A549 (cell line): ENCODE data around the gene FGGY. TPM values are rescaled to one million over a fixed set of nuclear protein-coding genes. Genes with fewer than 3 reads are reported as not detected.

Experiments used
- ATAC-seq, 2 experiments: fragments of 200-7000 bp in 1 of 2; fragments of >200 bp in 1 of 2; cut with Nextera tagmentation in 1 of 2; cut with Tn5 transposase in 1 of 2; 3 replicates each; pipeline versions ENCODE4 v1.8.0 to v1.9.1; 2018 to 2020; ENCODE audit warnings: mild to moderate bottlenecking in 1 of 2, moderate library complexity in 1 of 2
- CTCF ChIA-PET: fragments of 300-600 bp; sonication (Branson Sonifier 250); formaldehyde crosslinking; extraction: SDS; loops from one replicate; lab custom pipeline; 2021; ENCODE audit warnings: antibody characterized with exemption, inconsistent platforms; lab: Yijun Ruan, JAX
- POLR2A ChIA-PET: fragments of 350-600 bp; formaldehyde crosslinking; extraction: SDS; loops from one replicate; lab custom pipeline; 2021; ENCODE audit warnings: antibody characterized with exemption, inconsistent platforms; lab: Yijun Ruan, JAX
- DNase-seq, 2 experiments: peaks; one replicate each; pipeline versions ENCODE4 v3.0.0 to v3.0.0-alpha.2; 2011 to 2016; ENCODE audit warnings: low read depth in 1 of 2, low spot score in 1 of 2
- FAIRE-seq: peaks from 2 replicates; lab custom pipeline; 2011; peaks lifted over from hg19 to GRCh38; lab: Jason Lieb, UNC
- H3K27ac ChIP-seq, 2 experiments: fragments of >200 bp; sonication (Bioruptor Twin); formaldehyde crosslinking; 3 replicates each; pipeline ENCODE4 v1.5.1; 2016 to 2017
- H3K4me1 ChIP-seq: fragments of >200 bp; sonication (Bioruptor Twin); formaldehyde crosslinking; 3 replicates; pipeline ENCODE4 v1.6.1; 2016
- H3K4me2 ChIP-seq: fragments of >200 bp; sonication (Bioruptor Twin); formaldehyde crosslinking; 3 replicates; pipeline ENCODE4 v1.6.1; 2016
- H3K4me3 ChIP-seq: fragments of >200 bp; sonication (Bioruptor Twin); formaldehyde crosslinking; 3 replicates; pipeline ENCODE4 v1.5.1; 2016
- H3K9me3 ChIP-seq: fragments of >200 bp; sonication (Bioruptor Twin); formaldehyde crosslinking; 3 replicates; pipeline ENCODE4 v1.6.1; 2016
- CHD2 ChIP-seq: fragments of 150-350 bp; IDR thresholded peaks from 2 replicates; pipeline ENCODE4 v1.6.1; 2014; ENCODE audit warnings: low read length; ENCODE audit not compliant: partially characterized antibody
- E2F6 ChIP-seq: IDR thresholded peaks from 2 replicates; pipeline ENCODE4 v1.6.1; 2012; ENCODE audit warnings: low read depth, borderline replicate concordance
- EHF ChIP-seq: fragments of 250-450 bp; sonication (Bioruptor Pico); IDR thresholded peaks from 2 replicates; pipeline ENCODE4 v1.5.0; 2020; ENCODE audit warnings: mild to moderate bottlenecking
- ELK1 ChIP-seq: fragments of 150-350 bp; IDR thresholded peaks from 2 replicates; pipeline ENCODE4 v1.6.1; 2014; ENCODE audit warnings: low read depth, mild to moderate bottlenecking, low read length
- EP300 ChIP-seq, 2 experiments: fragments of >200 bp; sonication (Bioruptor Twin); formaldehyde crosslinking; IDR thresholded peaks; 2 replicates in 1 of 2; 3 replicates in 1 of 2; pipeline ENCODE4 v1.6.1; 2016 to 2017
- GATA3 ChIP-seq: IDR thresholded peaks from 2 replicates; pipeline ENCODE4 v1.6.1; 2012; ENCODE audit warnings: borderline replicate concordance
- HDAC2 ChIP-seq: fragments of 200-600 bp; sonication (generic); IDR thresholded peaks from 2 replicates; pipeline ENCODE4 v1.6.1; 2016
- HMGXB4 ChIP-seq: fragments of 250-450 bp; sonication (Bioruptor Pico); IDR thresholded peaks from 2 replicates; pipeline ENCODE4 v1.5.0; 2021; ENCODE audit warnings: mild to moderate bottlenecking, moderate library complexity, borderline replicate concordance
- JUN ChIP-seq, 2 experiments: fragments of >200 bp; sonication (Bioruptor Twin); formaldehyde crosslinking; IDR thresholded peaks; 2 replicates in 1 of 2; 3 replicates in 1 of 2; pipeline ENCODE4 v1.6.1; 2016 to 2017
- JUNB ChIP-seq: fragments of >200 bp; sonication (Bioruptor Twin); formaldehyde crosslinking; IDR thresholded peaks from 2 replicates; pipeline ENCODE4 v1.6.1; 2016
- MAFK ChIP-seq: fragments of 450-650 bp; IDR thresholded peaks from 2 replicates; pipeline ENCODE4 v1.6.1; 2014; ENCODE audit not compliant: partially characterized antibody
- PHF8 ChIP-seq: fragments of 200-600 bp; sonication (generic); IDR thresholded peaks from 2 replicates; pipeline ENCODE4 v1.6.1; 2016; ENCODE audit warnings: low read depth, mild to moderate bottlenecking, antibody characterized with exemption, moderate library complexity, borderline replicate concordance
- REST ChIP-seq: fragments of 200-600 bp; sonication (generic); IDR thresholded peaks from 2 replicates; pipeline ENCODE4 v1.6.1; 2016; ENCODE audit warnings: antibody characterized with exemption, mild to moderate bottlenecking, moderate library complexity
- RFX5 ChIP-seq: fragments of 450-650 bp; IDR thresholded peaks from 2 replicates; pipeline ENCODE4 v1.7.1; 2014; ENCODE audit warnings: antibody characterized with exemption, mild to moderate bottlenecking, moderate library complexity
- RNF2 ChIP-seq: fragments of 200-600 bp; sonication (generic); IDR thresholded peaks from 2 replicates; pipeline ENCODE4 v1.6.1; 2016; ENCODE audit warnings: low read depth, mild to moderate bottlenecking, antibody characterized with exemption, moderate library complexity, borderline replicate concordance
- SMC3 ChIP-seq: fragments of >200 bp; sonication (Bioruptor Twin); formaldehyde crosslinking; IDR thresholded peaks from 3 replicates; pipeline ENCODE4 v1.6.1; 2018; ENCODE audit warnings: inconsistent platforms
- SREBF2 ChIP-seq: fragments of 450-650 bp; IDR thresholded peaks from 2 replicates; pipeline ENCODE4 v1.6.1; 2014; ENCODE audit warnings: mild to moderate bottlenecking, moderate library complexity
- TFCP2L1 ChIP-seq: fragments of 250-450 bp; sonication (Bioruptor Pico); IDR thresholded peaks from 2 replicates; pipeline ENCODE4 v1.5.0; 2021; ENCODE audit warnings: mild to moderate bottlenecking
- ZC3H11A ChIP-seq: fragments of 450-650 bp; IDR thresholded peaks from 2 replicates; pipeline ENCODE4 v1.6.1; 2014; ENCODE audit warnings: antibody characterized with exemption, mild to moderate bottlenecking
- ZSCAN20 ChIP-seq: fragments of 250-450 bp; sonication (Bioruptor Pico); IDR thresholded peaks from 2 replicates; pipeline ENCODE4 v1.8.0; 2022; ENCODE audit warnings: mild to moderate bottlenecking, moderate library complexity
- polyA plus RNA-seq, 4 experiments: library from polyadenylated mRNA; depleted of rRNA in 3 of 4; stranded (reverse); fragments of >200 nt; fragmentation: RNase III in 1 of 4; extraction: RNeasy Plus Mini Kit Qiagen cat#74134 plus additional on column Dnase treatment in 1 of 4; gene quantifications; 2 replicates in 3 of 4; 3 replicates in 1 of 4; pipeline ENCODE4 v1.2.3, GENCODE V29; 2011 to 2017
- TF ChIP-seq, protein P1 (sequence below): fragments of >200 bp; sonication (Bioruptor Twin); formaldehyde crosslinking; IDR thresholded peaks from 3 replicates; pipeline ENCODE4 v1.5.1; 2016

The FGGY gene
- polyA plus RNA-seq, 2 of the 4 experiments (the other 2 are of a cell fraction): 2.9 to 4.8 TPM

- H3K4me1 ChIP-seq: no peaks in the 10 kb centered on the region
- ATAC-seq: no peak
- no peak for FAIRE-seq
- no peaks in the 10 kb centered on the region for H3K9me3 ChIP-seq
- H3K4me2 ChIP-seq: no peak overlapping the region
- ChIA-PET POLR2A (no interaction called here), CTCF (no interaction called here)
- DNase-seq: no peak
- TF ChIP-seq HMGXB4 (CRISPR knock-in tag): no peak
- TF ChIP-seq HDAC2: no peak
- no peak for TF ChIP-seq ELK1
- no peak for TF ChIP-seq ZSCAN20 (CRISPR knock-in tag)
- TF ChIP-seq MAFK: no peak
- no peak for TF ChIP-seq SMC3
- TF ChIP-seq, protein P1, sequence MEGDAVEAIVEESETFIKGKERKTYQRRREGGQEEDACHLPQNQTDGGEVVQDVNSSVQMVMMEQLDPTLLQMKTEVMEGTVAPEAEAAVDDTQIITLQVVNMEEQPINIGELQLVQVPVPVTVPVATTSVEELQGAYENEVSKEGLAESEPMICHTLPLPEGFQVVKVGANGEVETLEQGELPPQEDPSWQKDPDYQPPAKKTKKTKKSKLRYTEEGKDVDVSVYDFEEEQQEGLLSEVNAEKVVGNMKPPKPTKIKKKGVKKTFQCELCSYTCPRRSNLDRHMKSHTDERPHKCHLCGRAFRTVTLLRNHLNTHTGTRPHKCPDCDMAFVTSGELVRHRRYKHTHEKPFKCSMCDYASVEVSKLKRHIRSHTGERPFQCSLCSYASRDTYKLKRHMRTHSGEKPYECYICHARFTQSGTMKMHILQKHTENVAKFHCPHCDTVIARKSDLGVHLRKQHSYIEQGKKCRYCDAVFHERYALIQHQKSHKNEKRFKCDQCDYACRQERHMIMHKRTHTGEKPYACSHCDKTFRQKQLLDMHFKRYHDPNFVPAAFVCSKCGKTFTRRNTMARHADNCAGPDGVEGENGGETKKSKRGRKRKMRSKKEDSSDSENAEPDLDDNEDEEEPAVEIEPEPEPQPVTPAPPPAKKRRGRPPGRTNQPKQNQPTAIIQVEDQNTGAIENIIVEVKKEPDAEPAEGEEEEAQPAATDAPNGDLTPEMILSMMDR: no peak
- TF ChIP-seq, all 56 proteins: peak for 0
- no peak overlapping the region for H3K27ac ChIP-seq
- H3K4me3 ChIP-seq: no peak overlapping the region
Observed at GRCh38 chr1:59788825-59789224, 491.9 kb downstream of the FGGY start.

- H3K27ac ChIP-seq: no peak overlapping the region
- ChIA-PET CTCF (no interaction called here), POLR2A (no interaction called here)
- no peaks in the 10 kb centered on the region for H3K4me1 ChIP-seq
- H3K4me3 ChIP-seq: no peak overlapping the region
- TF ChIP-seq RFX5 (no peak), JUN (IDR thresholded peaks at IDR 0.05) (no peak), TFCP2L1 (CRISPR knock-in tag) (no peak), JUNB (no peak), ZC3H11A (no peak), MAFK (no peak), PHF8 (no peak), SREBF2 (no peak), RNF2 (no peak), E2F6 (no peak), EHF (no peak), CHD2 (no peak), EP300 (IDR thresholded peaks at IDR 0.05) (no peak), REST (no peak), GATA3 (no peak)
- TF ChIP-seq, protein P1: no peak
- DNase-seq (no peak), ATAC-seq (no peak), FAIRE-seq (no peak)
- H3K4me2 ChIP-seq: no peak overlapping the region
- no peaks in the 10 kb centered on the region for H3K9me3 ChIP-seq
Observed at GRCh38 chr1:59798600-59798999, 501.7 kb downstream of the FGGY start.
